Activated T-cell treated with anti-CD3 and anti-CD28 coated beads for 4 hours (primary cell): ENCODE results near the gene SH3BP5L.
"Not testable (repeated sequence)": the region's sequence is repeated elsewhere in the genome, so short reads cannot be mapped to it uniquely, and the experiment has no call there.

Experiments used
- DNase-seq: peaks from one replicate; pipeline ENCODE4 v3.0.0-alpha.2; 2020

SH3BP5L gene

DNA sequence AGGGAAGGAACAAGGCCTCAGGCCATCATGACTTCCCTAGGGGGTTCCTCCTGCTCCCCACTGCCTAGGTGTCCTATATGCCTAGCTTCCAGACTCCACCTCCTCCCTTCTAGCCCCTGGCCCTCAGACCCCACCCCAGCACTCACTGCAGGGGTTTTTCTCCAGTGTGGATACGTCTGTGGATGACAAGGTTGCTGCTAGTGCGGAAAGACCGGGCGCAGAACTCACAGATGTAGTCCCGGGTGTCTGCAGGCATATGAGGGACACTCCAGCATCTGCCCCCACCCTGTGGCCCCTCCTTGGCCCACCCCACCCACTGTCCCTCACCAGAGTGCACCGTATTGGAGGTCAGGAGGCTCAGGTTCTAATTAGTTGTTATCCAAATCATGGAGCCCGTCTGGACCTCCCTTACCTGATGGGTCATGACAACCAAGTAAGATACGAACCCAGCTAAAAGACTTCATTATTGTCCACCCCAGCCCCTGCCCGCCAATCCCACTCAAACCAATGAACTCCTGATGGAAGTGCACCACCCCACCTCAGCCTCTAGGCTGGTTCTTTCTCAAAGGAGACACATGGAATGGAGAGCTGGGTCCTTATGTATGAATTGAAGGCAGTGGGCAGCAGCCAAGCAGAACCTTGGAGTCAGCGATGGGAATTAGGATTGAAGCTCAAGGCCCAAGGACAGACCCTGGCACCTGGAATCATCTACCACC is 25.0 kb upstream of the SH3BP5L start:
- DNase-seq = no peak

DNA sequence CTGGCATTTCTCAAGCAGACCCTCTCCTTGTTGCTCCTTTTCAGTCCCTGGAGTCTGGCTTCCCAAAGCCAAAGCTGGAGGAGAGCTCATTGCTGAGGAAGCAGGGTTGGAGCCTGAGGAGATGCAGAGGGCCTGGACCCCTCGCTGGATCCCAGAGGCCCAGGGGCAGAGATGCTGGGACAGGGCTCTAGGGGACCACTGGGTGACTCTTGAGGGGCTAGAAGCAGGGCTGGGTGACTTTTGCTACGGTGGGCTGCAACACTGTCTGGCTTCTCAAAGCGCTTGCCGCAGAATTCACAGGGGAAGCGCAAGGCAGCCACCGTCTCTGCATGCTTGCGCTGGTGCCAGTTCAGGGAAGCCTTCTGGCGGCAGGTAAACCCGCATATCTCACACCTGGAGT is 24.4 kb upstream of the SH3BP5L start:
- no peak for DNase-seq

DNA sequence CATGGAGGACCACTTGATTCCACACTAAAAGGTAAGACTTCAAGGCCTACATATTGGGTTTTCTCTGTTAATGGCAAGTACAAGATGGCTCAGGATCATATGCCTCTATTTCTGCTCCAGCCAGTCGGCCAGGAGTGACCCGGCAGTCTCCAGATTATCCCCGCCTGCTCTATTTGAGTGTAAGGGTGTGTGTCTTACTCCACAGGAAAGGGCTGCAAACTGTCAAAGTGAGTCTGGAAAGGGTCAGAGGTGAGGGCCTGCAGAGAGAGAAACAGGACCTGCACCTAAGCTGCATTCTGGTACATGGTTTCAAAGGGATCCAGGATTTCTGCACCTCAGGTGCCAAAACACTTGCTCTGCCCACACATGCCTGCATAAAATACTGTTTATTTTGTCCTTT is 23.9 kb upstream of the SH3BP5L start:
- DNase-seq = no peak

DNA sequence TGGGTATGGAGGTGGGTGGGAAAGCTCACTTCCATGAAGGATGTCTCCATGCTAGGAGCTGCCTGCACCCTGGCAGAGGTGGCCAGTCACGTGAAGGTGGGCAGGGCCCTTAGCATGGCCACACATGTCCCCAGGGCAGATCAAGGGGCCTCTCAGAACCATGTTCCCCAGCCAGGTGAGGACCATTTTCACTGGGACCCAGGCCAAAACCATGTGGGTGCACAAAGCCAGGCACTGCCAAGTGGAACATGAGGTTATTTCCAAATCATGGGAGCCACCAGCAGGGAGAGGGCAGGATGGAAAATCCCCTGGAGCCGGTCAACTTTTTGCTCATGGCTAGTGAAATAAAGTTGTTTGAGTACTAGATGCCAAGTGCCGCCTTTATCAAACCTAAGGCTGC is 23.4 kb upstream of the SH3BP5L start:
- DNase-seq = no peak

DNA sequence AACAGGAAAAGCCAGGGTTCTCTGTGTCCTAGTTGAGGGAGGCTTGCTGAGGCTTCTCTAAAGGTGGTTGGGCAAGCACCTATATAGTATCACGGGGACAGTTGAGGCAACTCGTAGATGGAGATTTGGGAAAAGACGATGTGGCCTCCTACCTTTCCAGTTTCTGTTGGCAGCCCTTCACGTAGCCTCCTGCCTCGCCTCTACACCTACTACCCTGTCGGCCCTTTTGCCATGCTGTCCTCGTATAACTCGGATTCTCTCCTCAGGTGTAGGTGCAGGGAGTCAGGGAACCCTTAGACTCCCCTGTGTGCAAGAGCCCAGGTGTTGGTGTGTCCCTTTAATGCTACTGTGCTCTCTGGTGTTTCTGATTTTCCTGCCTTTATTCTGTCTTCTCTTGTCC is 22.9 kb upstream of the SH3BP5L start:
- DNase-seq = no peak

DNA sequence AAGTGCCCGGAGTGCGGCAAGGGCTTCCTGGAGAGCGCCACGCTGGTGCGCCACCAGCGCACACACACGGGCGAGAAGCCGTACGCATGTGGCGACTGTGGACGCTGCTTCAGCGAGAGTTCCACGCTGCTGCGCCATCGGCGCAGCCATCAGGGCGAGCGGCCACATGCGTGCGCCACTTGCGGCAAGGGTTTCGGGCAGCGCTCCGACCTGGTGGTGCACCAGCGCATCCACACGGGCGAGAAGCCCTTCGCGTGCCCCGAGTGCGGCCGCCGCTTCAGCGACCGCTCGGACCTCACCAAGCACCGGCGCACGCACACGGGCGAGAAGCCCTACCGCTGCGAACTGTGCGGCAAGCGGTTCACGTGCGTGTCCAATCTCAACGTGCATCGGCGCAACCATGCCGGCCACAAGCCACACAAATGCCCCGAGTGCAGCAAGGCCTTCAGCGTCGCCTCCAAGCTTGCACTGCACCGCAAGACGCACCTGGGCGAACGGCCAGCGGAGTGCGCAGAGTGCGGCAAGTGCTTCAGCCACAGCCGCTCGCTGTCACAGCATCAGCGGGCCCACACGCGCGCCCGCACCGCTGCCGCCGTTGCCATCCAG is 22.3 kb upstream of the SH3BP5L start:
- DNase-seq = no peak

DNA sequence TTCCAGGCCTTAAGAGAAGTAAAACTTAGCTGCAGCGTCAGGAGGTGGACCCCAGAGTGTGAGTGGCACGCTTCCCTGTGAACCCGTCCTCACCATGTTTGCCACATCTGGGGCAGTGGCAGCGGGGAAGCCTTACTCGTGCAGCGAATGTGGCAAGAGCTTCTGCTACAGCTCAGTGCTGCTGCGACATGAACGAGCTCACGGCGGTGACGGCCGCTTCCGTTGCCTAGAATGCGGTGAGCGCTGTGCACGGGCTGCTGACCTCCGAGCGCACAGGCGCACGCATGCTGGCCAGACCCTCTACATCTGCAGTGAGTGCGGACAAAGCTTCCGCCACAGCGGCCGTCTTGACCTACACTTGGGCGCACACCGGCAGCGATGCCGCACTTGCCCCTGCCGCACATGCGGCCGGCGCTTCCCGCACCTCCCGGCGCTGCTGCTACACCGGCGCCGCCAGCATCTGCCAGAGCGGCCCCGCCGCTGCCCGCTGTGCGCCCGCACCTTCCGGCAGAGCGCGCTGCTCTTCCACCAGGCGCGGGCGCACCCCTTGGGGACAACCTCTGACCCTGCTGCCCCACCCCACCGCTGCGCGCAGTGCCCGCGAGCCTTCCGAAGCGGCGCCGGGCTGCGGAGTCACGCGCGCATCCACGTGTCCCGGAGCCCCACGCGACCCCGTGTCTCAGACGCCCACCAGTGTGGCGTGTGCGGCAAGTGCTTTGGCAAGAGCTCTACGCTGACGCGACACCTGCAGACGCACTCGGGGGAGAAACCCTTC is 21.7 kb upstream of the SH3BP5L start:
- no peak for DNase-seq

DNA sequence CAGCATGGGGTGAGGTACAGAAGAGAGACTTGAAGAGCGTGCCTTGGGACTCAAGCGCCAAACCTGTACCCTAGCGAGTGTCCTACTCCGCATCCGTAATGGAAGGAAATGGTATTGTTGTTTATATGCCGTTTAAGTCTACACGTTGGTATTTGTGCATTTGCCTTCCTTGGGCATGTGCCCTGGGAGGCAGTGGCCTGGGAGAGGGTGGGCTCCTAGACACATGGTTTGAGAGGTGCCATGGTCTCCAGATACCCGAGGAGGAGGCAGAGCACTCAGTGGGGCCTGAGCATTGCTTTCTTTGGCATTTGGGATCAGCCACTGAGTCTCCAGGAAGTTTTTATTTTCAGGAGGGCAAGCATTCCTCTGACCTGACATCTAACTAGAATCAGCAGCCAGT is 18.8 kb upstream of the SH3BP5L start:
- DNase-seq = no peak

DNA sequence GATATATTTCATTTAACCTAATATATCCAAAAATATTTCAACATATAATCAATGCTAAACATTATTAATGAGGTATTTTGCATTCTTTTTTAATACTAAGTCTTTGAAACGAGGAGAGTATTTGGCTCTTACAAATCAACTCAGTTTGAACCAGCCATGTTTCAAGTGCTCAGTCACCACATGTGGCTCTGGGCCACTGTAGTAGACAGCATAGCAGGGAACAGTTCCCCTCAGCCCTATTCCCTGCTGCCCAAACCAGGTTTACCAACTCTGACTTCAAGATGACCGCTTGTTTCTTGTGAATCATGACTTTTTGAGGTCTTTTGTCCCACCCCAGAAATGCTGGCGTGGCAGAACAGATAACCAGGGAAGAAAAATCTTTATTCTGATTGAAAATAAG is 18.0 kb upstream of the SH3BP5L start:
- DNase-seq = no peak

DNA sequence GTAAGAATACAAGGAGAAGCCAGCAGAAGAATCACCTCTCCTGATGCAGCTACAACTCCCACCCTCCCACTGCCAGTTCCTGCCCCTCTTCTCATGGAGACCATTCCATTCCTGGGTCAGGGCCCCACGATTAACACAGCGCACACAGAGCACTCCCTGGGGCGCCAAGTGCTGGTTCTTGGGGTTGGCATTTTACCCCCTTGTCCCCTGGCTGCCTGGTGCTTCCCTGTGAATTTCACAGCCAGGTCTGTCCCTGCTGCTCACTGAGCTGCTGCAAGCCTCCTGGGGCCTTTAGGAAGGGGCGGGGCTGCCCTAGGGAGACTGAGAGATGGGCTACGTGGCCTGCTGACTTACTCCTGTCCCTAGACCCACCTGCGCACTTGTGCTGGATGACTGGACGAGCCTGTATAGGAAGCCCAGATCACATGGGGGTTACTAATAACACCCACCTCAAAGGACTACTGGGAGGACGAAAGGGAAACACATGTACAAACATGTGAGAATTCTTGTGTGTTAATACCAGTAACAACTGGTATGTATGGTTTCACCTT is 17.1 kb upstream of the SH3BP5L start:
- no peak for DNase-seq

DNA sequence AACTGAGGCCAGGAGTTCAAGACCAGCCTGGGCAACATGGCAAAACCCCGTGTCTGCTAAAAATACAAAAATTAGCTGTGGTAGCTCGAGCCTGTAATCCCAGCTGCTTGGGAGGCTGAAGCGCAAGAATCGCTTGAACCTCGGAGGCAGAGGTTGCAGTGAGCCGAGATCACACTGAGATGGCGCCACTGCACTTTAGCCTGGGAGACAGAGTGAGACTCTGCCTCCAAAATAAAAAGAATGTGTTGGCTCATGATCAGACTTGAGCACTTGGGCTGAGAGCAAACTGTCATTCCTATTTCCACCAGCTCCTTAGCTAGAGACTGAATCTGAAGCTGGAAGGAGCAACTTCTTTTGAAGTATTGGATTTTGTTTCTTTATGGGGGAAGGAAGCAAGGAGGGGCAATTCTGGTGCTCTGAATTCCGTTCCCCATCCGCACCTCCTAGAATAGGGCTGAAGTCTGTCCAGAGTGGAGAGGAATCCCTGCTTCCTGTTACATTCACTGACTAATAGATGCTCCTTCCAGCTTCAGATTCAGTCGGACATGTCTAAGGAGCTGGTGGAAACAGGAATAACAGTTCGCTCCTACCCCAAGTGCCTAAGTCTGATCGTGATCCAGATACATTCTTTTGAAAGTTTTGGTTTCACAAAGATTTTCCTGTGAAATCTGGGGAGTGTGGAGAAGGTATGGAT is 16.1 kb upstream of the SH3BP5L start:
- no peak for DNase-seq

DNA sequence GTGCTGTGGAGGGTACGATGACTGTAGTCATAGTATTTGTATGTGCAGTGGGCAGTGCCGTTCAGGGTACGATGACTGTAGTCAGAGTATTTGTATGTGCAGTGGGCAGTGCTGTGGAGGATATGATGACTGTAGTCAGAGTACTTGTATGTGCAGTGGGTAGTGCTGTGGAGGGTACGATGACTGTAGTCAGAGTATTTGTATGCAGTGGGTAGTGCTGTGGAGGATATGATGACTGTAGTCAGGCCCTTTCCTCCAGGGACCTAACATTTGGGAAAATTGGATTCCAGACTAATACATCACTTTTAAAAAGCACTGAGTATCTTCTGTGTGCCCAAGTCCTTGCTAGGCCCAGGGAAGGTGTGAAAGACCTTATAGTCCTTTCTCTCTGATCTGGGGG is 15.2 kb upstream of the SH3BP5L start:
- no peak for DNase-seq

DNA sequence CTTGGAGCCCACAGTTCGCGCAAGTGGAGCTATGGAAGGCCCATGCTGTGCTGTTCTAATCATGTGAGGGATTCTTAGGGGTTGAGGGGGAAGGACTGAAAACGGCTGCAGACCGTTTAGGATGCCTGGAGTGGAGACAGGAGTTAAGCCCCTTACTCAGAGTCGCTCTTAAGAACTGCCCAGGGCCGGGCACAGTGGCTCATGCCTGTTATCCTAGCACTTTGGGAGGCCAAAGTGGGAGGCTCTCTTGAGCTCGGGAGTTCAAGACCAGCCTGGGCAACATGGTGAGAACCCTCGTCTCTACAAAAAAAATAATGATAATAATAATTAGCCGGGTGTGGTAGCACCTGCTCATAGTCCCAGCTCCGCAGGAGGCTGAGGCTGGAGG is 13.4 kb upstream of the SH3BP5L start:
- no peak for DNase-seq

DNA sequence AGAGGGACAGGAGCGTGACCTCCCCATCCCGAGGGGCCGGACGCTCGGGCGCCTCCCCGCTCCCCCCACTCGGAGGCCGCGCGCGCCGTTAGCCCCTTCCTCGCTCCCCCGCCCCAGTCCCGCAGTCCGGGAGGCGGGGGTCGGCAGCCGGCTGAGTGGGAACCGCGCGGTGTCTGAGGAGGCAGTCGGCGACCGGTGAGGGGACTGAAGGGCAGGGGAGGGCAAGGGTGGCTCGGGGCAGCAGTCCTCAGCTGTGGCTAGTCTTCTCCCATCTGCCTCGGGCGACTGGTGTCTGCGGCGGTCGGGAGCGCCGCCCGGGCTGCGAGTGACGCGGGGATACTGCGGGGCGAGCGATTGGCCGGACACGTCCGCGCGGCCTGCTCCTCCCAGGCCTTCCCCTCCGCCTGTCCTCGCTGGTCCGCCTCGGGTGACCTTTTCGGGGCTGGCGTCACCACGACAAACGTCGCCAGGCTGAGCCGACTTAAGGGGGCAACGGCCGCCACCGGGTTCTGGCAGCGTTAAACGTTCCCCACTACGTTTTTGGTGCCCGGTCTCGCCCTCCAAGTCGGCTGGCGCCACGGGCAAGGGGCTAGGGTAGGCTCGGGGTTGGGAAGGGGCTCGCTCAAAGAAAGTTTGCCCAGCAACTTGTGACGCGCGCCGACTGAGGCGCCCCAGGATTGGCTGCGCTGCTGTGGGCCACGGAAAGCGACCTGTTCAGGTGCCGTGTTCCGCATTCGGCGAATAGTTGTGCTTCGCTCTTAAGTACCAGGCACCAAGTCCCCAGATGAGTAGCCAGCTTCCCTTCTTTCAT is 12.8 kb upstream of the SH3BP5L start:
- DNase-seq = peak; percentile 82

DNA sequence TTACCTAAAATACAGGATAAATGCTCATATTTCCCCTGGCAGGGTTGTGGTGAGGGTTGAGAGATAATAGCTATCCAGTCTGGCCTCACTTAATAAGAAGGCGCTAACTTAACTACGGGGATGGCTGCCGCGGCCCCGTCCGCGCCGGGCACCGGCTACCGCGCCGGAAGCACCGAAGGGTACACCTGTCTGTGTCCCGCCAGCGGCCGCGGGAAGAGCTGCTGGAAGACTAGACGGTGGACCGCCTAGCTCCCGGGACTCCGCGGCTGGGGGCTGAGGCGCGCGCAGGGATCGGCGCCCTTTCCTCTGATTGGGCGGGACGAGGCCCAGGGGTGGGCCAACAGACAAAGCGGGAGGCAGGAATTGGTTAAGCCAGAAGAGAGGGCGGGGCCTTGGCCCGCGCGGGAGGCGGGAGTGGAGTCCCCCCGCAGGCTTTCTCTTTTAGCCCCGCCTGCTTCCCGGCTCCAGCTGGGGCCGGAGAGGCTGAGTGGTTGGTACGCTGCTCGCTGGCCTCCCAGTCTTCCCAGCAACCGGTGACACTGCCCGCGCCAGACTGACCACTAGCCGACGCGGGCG is 12.2 kb upstream of the SH3BP5L start, which contains the start of gene ZNF672:
Gene ZNF672, plus strand, starts transcription at position 444 of the 576 bp plus-strand sequence. CDS start 9,051 bp downstream, outside the sequence.
- peak; percentile 90 for DNase-seq

DNA sequence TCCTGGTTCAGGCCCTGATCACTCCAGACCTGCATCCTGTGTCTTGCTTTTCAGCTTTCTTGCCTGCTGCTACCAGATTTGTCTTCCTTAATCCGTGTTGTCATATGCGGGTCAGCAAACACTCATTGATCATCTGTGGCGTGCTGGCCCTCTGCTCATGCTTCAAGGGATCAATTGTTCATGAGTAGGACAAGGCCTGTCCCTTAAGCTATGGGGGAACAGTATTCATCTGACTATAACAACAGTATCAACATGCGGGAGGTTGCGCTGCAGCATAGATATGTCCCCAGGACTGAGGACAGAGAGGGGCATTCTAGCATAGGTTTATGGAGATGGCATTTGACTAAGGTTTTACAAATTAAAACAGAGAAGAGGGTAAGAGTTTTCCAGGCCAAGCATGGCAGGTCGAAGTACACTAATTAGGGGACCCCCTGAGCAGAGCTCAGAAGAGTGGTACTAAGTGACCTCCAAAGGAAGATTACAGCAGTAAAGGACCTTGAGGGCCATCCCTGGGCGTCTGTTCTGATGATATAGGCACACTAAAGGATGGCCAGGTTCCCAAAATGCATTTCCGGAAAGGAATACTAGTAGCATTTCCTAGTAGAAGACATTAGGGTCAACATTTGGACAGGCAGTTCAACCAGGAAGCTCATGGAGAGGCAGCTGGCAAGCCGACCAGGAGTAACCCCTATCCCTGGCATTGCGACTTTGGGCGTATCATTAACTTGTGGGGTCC is 11.5 kb upstream of the SH3BP5L start:
- no peak for DNase-seq

DNA sequence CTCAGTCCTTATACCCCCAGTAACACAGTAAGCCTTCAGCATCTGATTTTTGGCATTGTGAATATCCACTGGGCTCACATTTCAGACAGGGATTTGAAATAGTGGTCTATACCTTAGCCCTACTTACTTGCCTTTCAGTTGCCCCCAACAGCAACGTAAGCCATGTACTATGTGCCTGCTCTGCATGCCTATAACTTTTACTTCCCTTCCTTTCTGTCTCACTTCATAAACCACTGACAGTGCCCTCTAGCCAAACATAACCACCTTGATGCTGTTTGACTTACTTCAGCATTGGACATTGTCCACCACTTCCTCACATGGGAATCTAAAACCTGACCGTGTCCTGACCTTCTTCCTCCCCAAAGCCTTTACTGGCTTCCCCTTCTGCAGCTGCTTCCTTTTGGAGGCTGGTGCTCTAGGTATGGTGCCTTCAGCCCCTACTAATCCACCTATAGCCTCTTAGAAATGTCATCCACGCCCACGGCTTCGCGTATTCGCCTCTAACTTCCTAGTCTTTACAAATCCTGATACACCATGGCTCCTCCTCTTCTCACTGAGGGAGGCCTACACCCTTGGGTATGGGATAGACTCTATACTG is 8.7 kb upstream of the SH3BP5L start:
- no peak for DNase-seq

DNA sequence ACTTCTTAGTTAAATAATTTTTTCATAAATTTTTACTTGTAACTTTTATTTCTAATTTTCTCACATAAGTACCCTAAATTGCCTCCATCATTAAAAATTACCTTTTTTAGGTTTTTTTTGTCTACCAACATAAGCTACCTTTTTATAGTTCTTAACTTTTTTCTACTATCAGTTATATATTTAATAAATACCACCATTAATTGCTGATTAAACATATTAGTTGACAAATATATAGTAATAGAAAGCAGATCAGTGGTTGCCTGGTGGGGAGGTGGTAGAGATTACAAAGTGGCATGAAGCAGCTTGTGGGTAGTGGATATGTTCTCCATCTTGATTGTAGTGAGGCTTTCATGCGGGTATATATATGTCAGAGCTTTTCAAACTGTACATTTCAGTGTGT is 6.1 kb upstream of the SH3BP5L start:
- no peak for DNase-seq

DNA sequence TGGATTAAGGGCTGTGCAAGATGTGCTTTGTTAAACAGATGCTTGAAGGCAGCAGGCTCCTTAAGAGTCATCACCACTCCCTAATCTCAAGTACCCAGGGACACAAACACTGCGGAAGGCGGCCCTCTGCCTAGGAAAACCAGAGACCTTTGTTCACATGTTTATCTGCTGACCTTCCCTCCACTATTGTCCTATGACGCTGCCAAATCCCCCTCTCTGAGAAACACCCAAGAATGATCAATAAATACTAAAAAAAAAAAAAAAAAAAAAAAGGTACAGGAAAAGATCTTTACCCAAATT is 5.0 kb upstream of the SH3BP5L start:
- not testable (repeated sequence) for DNase-seq

DNA sequence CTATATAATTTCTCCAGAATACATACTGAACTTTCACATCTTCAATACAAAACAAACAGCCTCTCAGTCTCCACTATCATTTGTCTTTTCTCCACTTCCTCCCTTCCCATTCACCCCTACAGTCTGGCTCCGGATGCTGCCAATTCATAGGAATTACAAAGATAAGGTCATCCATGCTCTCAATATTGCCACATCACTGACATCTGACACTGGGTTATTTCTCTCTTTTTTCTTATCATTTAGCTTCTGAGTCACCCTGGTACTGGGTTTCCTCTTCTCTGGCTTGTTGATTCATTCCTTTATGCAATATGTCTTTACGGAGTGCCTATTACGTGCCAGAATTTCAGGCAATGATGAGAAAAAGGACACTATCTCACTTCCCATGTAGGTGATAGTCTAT is 3.1 kb upstream of the SH3BP5L start:
- DNase-seq = no peak

DNA sequence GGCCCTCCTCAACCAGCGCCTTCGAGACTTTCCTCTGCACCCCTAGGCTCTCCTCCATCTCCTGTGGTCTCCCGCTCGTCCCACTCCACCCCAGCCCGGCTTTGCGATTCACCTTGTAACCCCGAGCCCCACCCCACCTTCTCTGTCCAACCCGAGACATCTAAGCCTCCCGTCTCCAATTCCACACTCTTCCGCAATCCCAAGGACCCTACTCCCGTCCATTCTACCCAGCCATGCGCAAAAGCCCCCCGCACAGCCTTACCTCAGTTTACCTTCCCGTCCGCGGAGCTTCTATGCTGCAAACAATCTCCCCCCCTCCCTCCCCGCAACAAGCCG is 174 bp downstream of the SH3BP5L start:
- DNase-seq = no peak
